Measurements from ENCODE around the gene TTBK1.

TTBK1 gene

DNA sequence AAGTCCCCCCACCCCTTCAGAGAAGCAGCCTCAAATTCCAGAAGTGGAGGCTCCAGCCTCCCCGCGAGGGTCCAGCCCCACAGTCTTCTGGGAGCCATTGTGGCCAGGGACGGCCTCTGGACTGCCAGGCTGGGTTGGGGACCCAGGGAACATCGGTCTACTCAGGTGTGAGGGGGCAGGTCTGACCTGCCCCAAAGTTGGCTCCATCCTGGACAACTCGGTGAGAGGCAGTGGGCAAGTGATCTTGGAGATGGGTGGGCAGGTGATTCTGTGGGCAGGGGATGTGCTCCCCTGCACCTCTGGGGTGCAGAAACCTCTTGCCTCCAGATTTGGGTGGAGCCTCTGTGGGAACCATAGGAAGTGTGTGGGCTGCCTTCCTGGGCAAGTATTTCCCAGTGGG, 42.6 kb downstream of the TTBK1 start:
- TF ChIP-seq ZFX (IDR thresholded peaks at IDR 0.05), result no peak
- TF ChIP-seq, protein P1, sequence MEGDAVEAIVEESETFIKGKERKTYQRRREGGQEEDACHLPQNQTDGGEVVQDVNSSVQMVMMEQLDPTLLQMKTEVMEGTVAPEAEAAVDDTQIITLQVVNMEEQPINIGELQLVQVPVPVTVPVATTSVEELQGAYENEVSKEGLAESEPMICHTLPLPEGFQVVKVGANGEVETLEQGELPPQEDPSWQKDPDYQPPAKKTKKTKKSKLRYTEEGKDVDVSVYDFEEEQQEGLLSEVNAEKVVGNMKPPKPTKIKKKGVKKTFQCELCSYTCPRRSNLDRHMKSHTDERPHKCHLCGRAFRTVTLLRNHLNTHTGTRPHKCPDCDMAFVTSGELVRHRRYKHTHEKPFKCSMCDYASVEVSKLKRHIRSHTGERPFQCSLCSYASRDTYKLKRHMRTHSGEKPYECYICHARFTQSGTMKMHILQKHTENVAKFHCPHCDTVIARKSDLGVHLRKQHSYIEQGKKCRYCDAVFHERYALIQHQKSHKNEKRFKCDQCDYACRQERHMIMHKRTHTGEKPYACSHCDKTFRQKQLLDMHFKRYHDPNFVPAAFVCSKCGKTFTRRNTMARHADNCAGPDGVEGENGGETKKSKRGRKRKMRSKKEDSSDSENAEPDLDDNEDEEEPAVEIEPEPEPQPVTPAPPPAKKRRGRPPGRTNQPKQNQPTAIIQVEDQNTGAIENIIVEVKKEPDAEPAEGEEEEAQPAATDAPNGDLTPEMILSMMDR (conservative IDR thresholded peaks at IDR 0.05), result no peak
- no peak overlapping the region for H3K27ac ChIP-seq

DNA sequence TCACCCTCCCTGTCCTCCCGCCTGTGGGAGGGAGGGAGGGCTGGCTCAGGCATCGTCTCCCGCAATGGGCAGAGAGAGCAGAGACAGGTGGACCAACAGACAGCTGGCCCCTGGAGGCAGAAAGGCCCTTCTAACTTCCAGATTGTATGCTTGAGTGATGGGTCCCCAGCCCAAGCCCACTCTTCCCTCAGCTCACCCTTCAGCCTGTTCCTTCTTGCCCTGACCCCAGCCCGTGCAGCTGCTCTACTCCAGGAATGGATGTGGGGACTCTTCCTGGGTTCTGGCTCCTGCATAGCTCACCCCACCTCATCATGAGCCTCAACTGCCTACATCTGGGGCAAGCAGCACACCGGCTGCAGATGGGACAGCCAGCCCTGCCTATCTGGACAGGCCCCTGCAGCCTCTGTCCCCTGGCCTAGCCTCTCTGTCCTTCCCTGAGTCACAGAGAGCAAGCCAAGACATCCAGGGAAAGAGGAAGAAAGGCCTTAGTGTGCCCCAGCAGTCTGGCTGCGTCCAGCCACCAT, 43.2 kb downstream of the TTBK1 start:
- TF ChIP-seq ZFX (IDR thresholded peaks at IDR 0.05), result no peak
- TF ChIP-seq, protein P1 (conservative IDR thresholded peaks at IDR 0.05), result no peak
- H3K27ac ChIP-seq, result no peak overlapping the region

DNA sequence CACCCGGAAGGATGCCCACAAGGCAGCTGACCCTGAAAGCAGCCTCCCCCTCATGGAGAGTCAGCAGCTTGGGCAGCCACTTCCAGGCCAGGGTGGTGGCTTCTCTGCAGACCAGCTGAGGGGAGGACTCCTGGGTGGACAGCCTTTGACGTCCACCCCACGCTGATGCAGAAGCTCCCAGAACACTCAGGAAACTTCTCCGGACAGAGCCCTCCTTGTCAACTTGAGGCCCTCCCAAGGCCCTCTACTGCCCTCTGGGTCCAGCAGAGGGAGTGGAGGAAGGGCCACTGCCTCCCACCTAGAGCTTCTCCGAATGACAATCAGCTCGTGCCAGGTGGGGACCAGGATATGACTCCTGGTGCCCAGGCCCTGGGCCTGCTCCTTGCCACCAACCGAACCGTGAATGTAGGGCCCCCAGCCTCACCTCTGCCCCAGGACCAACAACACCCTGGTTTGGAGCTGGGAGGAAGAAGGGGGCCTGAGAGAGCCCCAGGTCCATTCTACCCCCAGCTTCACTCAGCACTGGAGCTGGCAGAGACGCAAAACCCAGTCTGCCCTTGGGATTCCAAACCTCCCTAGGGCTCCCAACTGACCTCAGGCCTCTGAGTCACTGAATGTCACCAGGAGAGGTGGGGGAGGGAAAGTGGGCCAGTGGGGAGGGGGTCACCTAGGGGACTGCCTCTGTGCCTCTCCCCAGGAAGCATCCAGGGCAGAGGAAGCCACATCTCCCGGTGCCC, 43.9 kb downstream of the TTBK1 start:
- TF ChIP-seq, protein P1 (conservative IDR thresholded peaks at IDR 0.05), result no peak
- TF ChIP-seq ZFX (IDR thresholded peaks at IDR 0.05), result no peak
- no peak overlapping the region for H3K27ac ChIP-seq

DNA sequence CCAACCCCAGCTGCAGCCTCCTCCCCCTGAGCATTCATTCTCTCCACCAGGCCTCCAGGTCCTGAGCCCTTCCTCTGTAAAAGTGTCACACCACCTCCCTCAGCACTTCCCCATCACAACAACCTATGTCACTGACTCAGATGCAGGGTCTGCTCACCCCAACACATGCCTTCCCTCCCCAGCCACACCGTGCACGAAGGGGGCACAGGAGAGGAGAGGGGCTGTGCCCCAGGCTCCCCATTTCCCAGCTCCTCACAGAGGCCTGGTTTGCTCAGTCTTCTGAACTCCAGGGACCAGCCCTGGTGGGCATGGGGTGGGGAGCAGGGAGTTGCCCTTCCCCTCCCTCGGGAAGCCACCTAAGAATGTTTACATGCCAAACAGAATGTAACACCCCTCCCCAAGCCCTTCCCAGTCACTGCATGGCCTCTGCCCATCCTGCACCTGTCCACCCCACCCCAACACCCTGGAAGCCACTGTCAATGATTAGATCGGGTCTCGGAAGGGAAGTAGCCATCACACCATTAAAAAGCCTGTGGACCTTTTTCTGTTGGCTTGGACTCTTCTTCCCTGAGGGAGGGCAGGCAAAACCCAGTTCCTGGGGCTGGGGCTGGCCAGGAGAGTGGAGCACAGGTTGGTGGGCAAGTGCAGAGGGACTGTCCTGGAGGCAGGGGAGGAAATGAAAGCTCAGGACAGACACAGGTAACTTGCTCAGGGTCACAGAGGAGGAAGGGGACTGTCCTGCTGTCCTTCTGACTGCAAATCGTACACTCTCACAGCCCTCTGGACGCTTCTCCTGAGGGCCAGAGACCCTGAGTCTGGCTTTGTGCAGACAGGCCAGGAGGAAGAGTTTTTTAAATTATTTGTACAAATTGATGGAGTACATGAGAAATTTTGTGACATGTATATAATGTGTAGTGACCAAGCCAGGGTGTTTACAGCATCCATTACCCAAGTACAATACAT, 44.7 kb downstream of the TTBK1 start:
- TF ChIP-seq, protein P1 (conservative IDR thresholded peaks at IDR 0.05), result no peak
- no peak for TF ChIP-seq ZFX (IDR thresholded peaks at IDR 0.05)
- H3K27ac ChIP-seq, result no peak overlapping the region

DNA sequence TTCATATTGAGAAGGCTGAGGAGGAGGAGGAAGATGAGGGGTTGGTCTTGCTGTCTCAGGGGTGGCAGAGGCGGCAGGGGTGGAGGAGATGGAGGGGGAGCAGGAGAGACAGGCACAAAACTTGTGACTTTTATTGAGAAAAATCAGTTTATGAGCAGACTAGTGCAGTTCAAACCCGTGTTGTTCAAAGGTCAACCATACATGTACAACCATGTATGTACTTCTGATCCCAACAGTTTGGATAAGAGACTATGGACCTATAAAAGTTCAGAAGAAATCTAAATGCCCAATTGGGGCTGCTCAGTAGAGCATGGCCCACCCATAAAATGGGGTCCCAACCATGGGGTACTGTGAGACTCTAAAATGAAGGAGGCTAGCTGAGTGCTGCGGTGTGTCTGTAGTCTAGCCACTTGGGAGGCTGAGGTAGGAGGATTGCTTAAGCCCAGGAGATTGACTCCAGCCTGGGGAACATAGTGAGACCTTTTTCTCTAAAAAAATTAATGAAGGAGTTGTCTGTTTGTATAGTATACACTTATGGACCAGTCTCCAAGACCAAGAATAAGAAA, 47.1 kb downstream of the TTBK1 start:
- TF ChIP-seq, protein P1 (conservative IDR thresholded peaks at IDR 0.05), result no peak
- TF ChIP-seq ZFX (IDR thresholded peaks at IDR 0.05), result no peak
- H3K27ac ChIP-seq, result no peak overlapping the region

DNA sequence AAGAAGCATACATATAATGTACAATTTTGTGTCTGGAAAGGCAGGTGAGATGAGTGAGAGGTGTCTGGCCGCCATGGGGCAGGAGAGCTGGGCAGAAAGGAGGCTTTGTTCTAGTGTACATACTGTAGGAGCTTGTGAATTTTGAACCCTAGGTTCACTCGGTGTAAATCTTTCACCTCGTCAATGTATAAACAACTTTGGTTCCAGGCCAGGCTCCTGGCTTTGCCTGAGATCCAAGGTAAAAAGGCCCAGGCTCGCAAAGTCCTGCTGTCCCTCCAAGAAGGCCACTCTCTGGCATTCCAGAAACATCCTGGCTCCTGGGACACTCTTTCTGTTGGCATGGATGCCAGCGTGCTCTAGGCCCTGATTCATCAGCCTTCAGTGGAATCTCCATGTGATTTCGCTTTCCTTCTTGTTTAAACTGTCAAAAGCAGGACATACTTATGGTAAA, 47.6 kb downstream of the TTBK1 start:
- TF ChIP-seq ZFX (IDR thresholded peaks at IDR 0.05), result no peak
- TF ChIP-seq, protein P1 (conservative IDR thresholded peaks at IDR 0.05), result no peak
- no peak overlapping the region for H3K27ac ChIP-seq
